HG03139 (cell line): ENCODE measurements around the gene PRRG4.
"Not testable (repeated sequence)": the region's sequence is repeated elsewhere in the genome, so short reads cannot be mapped to it uniquely, and the experiment has no call there.

Experiments used
- ATAC-seq: cut with Tn5 transposase; IDR thresholded peaks from one replicate; pipeline ENCODE4 v1.9.1; 2021; ENCODE audit not compliant: unreplicated experiment

The PRRG4 gene

GRCh38 chr11:32829680-32830412, at the start of gene PRRG4:
PRRG4 (plus strand) TSS chr11:32829927; CDS start chr11:32830530, 603 bp downstream.
- peak; percentile 60 for ATAC-seq

GRCh38 chr11:32780839-32781238, 48.9 kb upstream of the PRRG4 start:
- not testable (repeated sequence) for ATAC-seq

- no peak for ATAC-seq
Observed at GRCh38 chr11:32781721-32782120, 48.0 kb upstream of the PRRG4 start.

- no peak for ATAC-seq
Observed at GRCh38 chr11:32785262-32785661, 44.5 kb upstream of the PRRG4 start.

- ATAC-seq = no peak
Observed at GRCh38 chr11:32786811-32787210, 42.9 kb upstream of the PRRG4 start.

- no peak for ATAC-seq
Observed at GRCh38 chr11:32790916-32791315, 38.8 kb upstream of the PRRG4 start.

- no peak for ATAC-seq
Observed at GRCh38 chr11:32792111-32792947, 37.4 kb upstream of the PRRG4 start.

- peak; percentile 56 for ATAC-seq
Observed at GRCh38 chr11:32792948-32793475, 36.7 kb upstream of the PRRG4 start.

- no peak for ATAC-seq
Observed at GRCh38 chr11:32794439-32794838, 35.3 kb upstream of the PRRG4 start, which contains the start of gene CCDC73. CCDC73 (minus strand) TSS chr11:32794662; CDS start chr11:32760243, 34,419 bp downstream.

GRCh38 chr11:32796425-32796824, 33.3 kb upstream of the PRRG4 start:
- ATAC-seq = no peak

- peak; percentile 95 for ATAC-seq
Observed at GRCh38 chr11:32809313-32809712, 20.4 kb upstream of the PRRG4 start.

GRCh38 chr11:32817181-32817851, 12.4 kb upstream of the PRRG4 start:
- no peak for ATAC-seq

GRCh38 chr11:32817852-32818183, 11.9 kb upstream of the PRRG4 start:
- ATAC-seq = no peak

GRCh38 chr11:32819187-32819586, 10.5 kb upstream of the PRRG4 start:
- ATAC-seq = no peak

- no peak for ATAC-seq
Observed at GRCh38 chr11:32820497-32820896, 9.2 kb upstream of the PRRG4 start.

- ATAC-seq = no peak
Observed at GRCh38 chr11:32821517-32821916, 8.2 kb upstream of the PRRG4 start.

- no peak for ATAC-seq
Observed at GRCh38 chr11:32821917-32822560, 7.7 kb upstream of the PRRG4 start.

- not testable (repeated sequence) for ATAC-seq
Observed at GRCh38 chr11:32823617-32824016, 6.1 kb upstream of the PRRG4 start.

GRCh38 chr11:32826113-32826512, 3.6 kb upstream of the PRRG4 start:
- no peak for ATAC-seq

GRCh38 chr11:32827276-32827675, 2.5 kb upstream of the PRRG4 start:
- ATAC-seq = no peak

- ATAC-seq = no peak
Observed at GRCh38 chr11:32829157-32829679, 509 bp upstream of the PRRG4 start.
